Loucy (cell line): Measurements from ENCODE around the gene IGHMBP2.

Source experiments
- CTCF ChIP-seq: fragments of 200-600 bp; sonication (generic); conservative IDR thresholded peaks from 2 replicates; pipeline ENCODE4 v1.5.1; 2014; ENCODE audit warnings: mild to moderate bottlenecking, antibody characterized with exemption, low read length
- EZH2phosphoT487 ChIP-seq: fragments of 200-600 bp; IDR thresholded peaks from 2 replicates; pipeline ENCODE4 v1.6.1; 2018; ENCODE audit warnings: antibody characterized with exemption, mild to moderate bottlenecking, moderate library complexity, borderline replicate concordance

- TF ChIP-seq CTCF (no peak), EZH2phosphoT487 (no peak)
These were observed 31.3 kb upstream of the IGHMBP2 start for GRCh38 chr11:68872216-68873003.
